GM23338 (cell line): ENCODE data around the gene GDPD5. TPM values are rescaled to one million over a fixed set of nuclear protein-coding genes. Genes with fewer than 3 reads are reported as not detected.

Experiments used
- ATAC-seq: fragments of 200-7000 bp; cut with Tn5 transposase; 3 replicates; pipeline ENCODE4 v1.9.1; 2020
- DNase-seq: peaks from one replicate; pipeline ENCODE4 v3.0.0-alpha.2; 2015; ENCODE audit warnings: low spot score
- H2AFZ ChIP-seq: fragments of 200-600 bp; sonication (generic); 2 replicates; pipeline ENCODE4 v1.8.0; 2016; ENCODE audit warnings: antibody characterized with exemption, mild to moderate bottlenecking, moderate library complexity
- H3F3A ChIP-seq: fragments of 200-600 bp; sonication (generic); replicated peaks from 2 replicates; pipeline ENCODE4 v1.8.0; 2017; ENCODE audit warnings: antibody characterized with exemption, mixed run types, low read depth
- H3K27ac ChIP-seq: fragments of 200-600 bp; sonication (generic); 2 replicates; pipeline ENCODE4 v1.6.1; 2016; ENCODE audit warnings: low read depth
- H3K27me3 ChIP-seq: fragments of 200-600 bp; sonication (generic); 2 replicates; pipeline ENCODE4 v1.8.0; 2016; ENCODE audit warnings: mild to moderate bottlenecking, mixed run types, moderate library complexity; ENCODE audit not compliant: insufficient read depth
- H3K36me3 ChIP-seq: fragments of 200-600 bp; sonication (generic); 2 replicates; pipeline ENCODE4 v1.8.0; 2016; ENCODE audit warnings: mild to moderate bottlenecking; ENCODE audit not compliant: insufficient read depth
- H3K4me1 ChIP-seq: fragments of 200-600 bp; sonication (generic); 2 replicates; pipeline ENCODE4 v1.8.0; 2016; ENCODE audit warnings: mild to moderate bottlenecking, moderate library complexity; ENCODE audit not compliant: insufficient read depth
- H3K4me2 ChIP-seq: fragments of 200-600 bp; sonication (generic); 2 replicates; pipeline ENCODE4 v1.7.1; 2017; ENCODE audit warnings: mixed run types
- H3K4me3 ChIP-seq: fragments of 200-600 bp; sonication (generic); 2 replicates; pipeline ENCODE4 v1.6.1; 2016; ENCODE audit warnings: mixed run types
- H3K79me2 ChIP-seq: fragments of 200-600 bp; sonication (generic); replicated peaks from 2 replicates; pipeline ENCODE4 v1.8.0; 2017; ENCODE audit warnings: mild to moderate bottlenecking; ENCODE audit not compliant: insufficient read depth
- H3K9me2 ChIP-seq: fragments of 200-600 bp; sonication (generic); 2 replicates; pipeline ENCODE4 v1.8.0; 2017; ENCODE audit not compliant: insufficient read depth
- H4K20me1 ChIP-seq: fragments of 200-600 bp; sonication (generic); replicated peaks from 2 replicates; pipeline ENCODE4 v1.8.0; 2017; ENCODE audit warnings: mild to moderate bottlenecking; ENCODE audit not compliant: insufficient read depth
- H3K27ac Mint-ChIP-seq: 2 replicates; pipeline ENCODE4 v1.8.0; 2020; ENCODE audit warnings: inconsistent platforms, mild to moderate bottlenecking, moderate library complexity, mixed read lengths
- H3K27me3 Mint-ChIP-seq: 3 replicates; pipeline ENCODE4 v1.8.0; 2022; ENCODE audit warnings: low read depth, mild to moderate bottlenecking, moderate library complexity, mixed read lengths, inconsistent platforms; ENCODE audit not compliant: insufficient read depth, poor library complexity
- H3K36me3 Mint-ChIP-seq: 3 replicates; pipeline ENCODE4 v1.8.0; 2021; ENCODE audit warnings: low read depth, mild to moderate bottlenecking, inconsistent platforms, moderate library complexity, mixed read lengths
- H3K4me1 Mint-ChIP-seq: 3 replicates; pipeline ENCODE4 v1.8.0; 2020; ENCODE audit warnings: mild to moderate bottlenecking, inconsistent platforms, mixed read lengths
- H3K4me3 Mint-ChIP-seq: 3 replicates; pipeline ENCODE4 v1.8.0; 2021; ENCODE audit warnings: moderate library complexity, mild to moderate bottlenecking, inconsistent platforms, mixed read lengths
- H3K9me3 Mint-ChIP-seq: 3 replicates; pipeline ENCODE4 v1.8.0; 2020; ENCODE audit warnings: moderate library complexity, mild to moderate bottlenecking, inconsistent platforms, mixed read lengths
- EZH2 ChIP-seq: fragments of 200-600 bp; sonication (generic); IDR thresholded peaks from one replicate; pipeline ENCODE4 v1.8.0; 2017; ENCODE audit warnings: antibody characterized with exemption, mild to moderate bottlenecking, low read depth; ENCODE audit not compliant: unreplicated experiment
- JUNB ChIP-seq: IDR thresholded peaks from one replicate; pipeline ENCODE4 v1.6.1; 2016; ENCODE audit warnings: antibody characterized with exemption; ENCODE audit not compliant: unreplicated experiment
- POLR2AphosphoS5 ChIP-seq: IDR thresholded peaks from 2 replicates; pipeline ENCODE4 v1.6.1; 2016; ENCODE audit warnings: antibody characterized with exemption, low read depth
- STAT1 ChIP-seq: IDR thresholded peaks from one replicate; pipeline ENCODE4 v1.6.1; 2016; ENCODE audit warnings: antibody characterized with exemption; ENCODE audit not compliant: unreplicated experiment
- ZNF114 ChIP-seq: fragments of 250-450 bp; sonication (Bioruptor Pico); IDR thresholded peaks from 2 replicates; pipeline ENCODE4 v1.5.0; 2020; ENCODE audit warnings: mild to moderate bottlenecking, moderate library complexity
- ZNF331 ChIP-seq: fragments of 250-450 bp; sonication (Bioruptor Pico); IDR thresholded peaks from 2 replicates; pipeline ENCODE4 v1.5.0; 2020; ENCODE audit warnings: low read depth, mild to moderate bottlenecking, moderate library complexity
- polyA plus RNA-seq: library from polyadenylated mRNA; unstranded; fragments of >200 nt; fragmentation: Nextera tagmentation; extraction: Ambion mirVana; gene quantifications from 2 replicates; pipeline ENCODE4 v1.2.1, GENCODE V29; 2016
- total RNA-seq: library from RNA; depleted of rRNA; stranded (reverse); fragments of >200 nt; shearing (Covaris generic); gene quantifications from 2 replicates; pipeline ENCODE4 v1.2.3, GENCODE V29; 2014
- TF ChIP-seq, protein P1 (sequence below): fragments of 250-450 bp; sonication (Bioruptor Pico); IDR thresholded peaks from 2 replicates; pipeline ENCODE4 v1.5.0; 2020; ENCODE audit warnings: mild to moderate bottlenecking, moderate library complexity

Gene GDPD5
- total and polyA plus RNA-seq, 2 experiments from 2014 or later: 1.6 to 4.9 TPM

DNA sequence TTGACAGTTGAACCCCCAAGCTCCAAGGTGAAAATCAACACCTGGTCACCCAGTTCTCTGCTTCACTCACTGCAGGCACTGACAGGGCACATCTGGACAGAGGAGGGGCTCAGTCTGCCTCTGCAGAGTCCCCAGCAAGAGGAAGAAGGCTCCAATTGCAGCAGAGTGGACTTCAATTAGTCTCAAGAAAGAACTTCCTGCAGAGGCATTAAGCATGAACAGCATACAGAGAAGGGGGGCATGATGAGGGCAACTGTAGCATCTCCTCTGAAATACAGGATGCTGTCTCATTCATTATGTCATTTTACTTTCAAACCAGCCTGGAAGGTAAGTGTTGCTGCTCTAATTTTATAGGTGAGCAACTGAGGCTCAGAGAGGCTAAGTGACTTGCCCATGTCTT is 11.1 kb downstream of the GDPD5 start (continued):
- TF ChIP-seq, protein P1, sequence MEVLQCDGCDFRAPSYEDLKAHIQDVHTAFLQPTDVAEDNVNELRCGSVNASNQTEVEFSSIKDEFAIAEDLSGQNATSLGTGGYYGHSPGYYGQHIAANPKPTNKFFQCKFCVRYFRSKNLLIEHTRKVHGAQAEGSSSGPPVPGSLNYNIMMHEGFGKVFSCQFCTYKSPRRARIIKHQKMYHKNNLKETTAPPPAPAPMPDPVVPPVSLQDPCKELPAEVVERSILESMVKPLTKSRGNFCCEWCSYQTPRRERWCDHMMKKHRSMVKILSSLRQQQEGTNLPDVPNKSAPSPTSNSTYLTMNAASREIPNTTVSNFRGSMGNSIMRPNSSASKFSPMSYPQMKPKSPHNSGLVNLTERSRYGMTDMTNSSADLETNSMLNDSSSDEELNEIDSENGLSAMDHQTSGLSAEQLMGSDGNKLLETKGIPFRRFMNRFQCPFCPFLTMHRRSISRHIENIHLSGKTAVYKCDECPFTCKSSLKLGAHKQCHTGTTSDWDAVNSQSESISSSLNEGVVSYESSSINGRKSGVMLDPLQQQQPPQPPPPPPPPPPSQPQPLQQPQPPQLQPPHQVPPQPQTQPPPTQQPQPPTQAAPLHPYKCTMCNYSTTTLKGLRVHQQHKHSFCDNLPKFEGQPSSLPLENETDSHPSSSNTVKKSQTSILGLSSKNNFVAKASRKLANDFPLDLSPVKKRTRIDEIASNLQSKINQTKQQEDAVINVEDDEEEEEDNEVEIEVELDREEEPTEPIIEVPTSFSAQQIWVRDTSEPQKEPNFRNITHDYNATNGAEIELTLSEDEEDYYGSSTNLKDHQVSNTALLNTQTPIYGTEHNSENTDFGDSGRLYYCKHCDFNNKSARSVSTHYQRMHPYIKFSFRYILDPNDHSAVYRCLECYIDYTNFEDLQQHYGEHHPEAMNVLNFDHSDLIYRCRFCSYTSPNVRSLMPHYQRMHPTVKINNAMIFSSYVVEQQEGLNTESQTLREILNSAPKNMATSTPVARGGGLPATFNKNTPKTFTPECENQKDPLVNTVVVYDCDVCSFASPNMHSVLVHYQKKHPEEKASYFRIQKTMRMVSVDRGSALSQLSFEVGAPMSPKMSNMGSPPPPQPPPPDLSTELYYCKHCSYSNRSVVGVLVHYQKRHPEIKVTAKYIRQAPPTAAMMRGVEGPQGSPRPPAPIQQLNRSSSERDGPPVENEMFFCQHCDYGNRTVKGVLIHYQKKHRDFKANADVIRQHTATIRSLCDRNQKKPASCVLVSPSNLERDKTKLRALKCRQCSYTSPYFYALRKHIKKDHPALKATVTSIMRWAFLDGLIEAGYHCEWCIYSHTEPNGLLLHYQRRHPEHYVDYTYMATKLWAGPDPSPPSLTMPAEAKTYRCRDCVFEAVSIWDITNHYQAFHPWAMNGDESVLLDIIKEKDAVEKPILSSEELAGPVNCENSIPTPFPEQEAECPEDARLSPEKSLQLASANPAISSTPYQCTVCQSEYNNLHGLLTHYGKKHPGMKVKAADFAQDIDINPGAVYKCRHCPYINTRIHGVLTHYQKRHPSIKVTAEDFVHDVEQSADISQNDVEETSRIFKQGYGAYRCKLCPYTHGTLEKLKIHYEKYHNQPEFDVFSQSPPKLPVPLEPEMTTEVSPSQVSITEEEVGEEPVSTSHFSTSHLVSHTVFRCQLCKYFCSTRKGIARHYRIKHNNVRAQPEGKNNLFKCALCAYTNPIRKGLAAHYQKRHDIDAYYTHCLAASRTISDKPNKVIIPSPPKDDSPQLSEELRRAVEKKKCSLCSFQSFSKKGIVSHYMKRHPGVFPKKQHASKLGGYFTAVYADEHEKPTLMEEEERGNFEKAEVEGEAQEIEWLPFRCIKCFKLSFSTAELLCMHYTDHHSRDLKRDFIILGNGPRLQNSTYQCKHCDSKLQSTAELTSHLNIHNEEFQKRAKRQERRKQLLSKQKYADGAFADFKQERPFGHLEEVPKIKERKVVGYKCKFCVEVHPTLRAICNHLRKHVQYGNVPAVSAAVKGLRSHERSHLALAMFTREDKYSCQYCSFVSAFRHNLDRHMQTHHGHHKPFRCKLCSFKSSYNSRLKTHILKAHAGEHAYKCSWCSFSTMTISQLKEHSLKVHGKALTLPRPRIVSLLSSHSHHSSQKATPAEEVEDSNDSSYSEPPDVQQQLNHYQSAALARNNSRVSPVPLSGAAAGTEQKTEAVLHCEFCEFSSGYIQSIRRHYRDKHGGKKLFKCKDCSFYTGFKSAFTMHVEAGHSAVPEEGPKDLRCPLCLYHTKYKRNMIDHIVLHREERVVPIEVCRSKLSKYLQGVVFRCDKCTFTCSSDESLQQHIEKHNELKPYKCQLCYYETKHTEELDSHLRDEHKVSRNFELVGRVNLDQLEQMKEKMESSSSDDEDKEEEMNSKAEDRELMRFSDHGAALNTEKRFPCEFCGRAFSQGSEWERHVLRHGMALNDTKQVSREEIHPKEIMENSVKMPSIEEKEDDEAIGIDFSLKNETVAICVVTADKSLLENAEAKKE: no peak
- no peak for TF ChIP-seq JUNB
- no peak for TF ChIP-seq ZNF331 (CRISPR knock-in tag)

DNA sequence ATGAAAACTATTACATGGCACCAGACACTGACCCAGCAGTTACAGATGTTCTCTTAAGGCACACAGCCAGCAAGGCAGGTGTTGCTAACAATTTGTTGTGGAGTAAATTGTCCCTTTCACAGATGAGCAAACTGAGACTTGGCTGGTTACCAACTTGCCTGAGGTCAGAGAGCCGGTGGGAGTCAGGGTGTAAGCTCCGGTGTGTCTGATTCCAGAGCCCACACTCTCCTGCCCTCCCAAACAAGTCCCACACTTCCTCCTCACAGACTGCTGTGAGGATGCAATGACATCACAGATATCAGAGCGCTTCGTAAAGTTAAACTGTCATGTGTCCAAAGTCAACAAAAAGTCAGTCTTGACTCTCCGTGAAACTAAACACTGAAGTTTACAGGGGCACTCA is 12.5 kb downstream of the GDPD5 start:
- Mint-ChIP-seq H3K4me3 (no peak overlapping the region), H3K27me3 (peaks cover 8% of the 10 kb centered on the region), H3K36me3 (no peaks in the 10 kb centered on the region), H3K9me3 (no peaks in the 10 kb centered on the region), H3K27ac (no peak overlapping the region), H3K4me1 (peaks cover 12% of the 10 kb centered on the region; the same call in 2 of the 3 replicates)
- H3K4me2 ChIP-seq: no peak overlapping the region
- H3K4me3 ChIP-seq: no peak overlapping the region
- no peaks in the 10 kb centered on the region for H4K20me1 ChIP-seq
- no peaks in the 10 kb centered on the region for H3K36me3 ChIP-seq
- no peaks in the 10 kb centered on the region for H3K4me1 ChIP-seq
- ATAC-seq (no peak), DNase-seq (no peak)
- TF ChIP-seq JUNB: no peak
- no peak for TF ChIP-seq ZNF331 (CRISPR knock-in tag)
- no peak for TF ChIP-seq STAT1
- no peak for TF ChIP-seq EZH2
- TF ChIP-seq ZNF114 (CRISPR knock-in tag): no peak
- TF ChIP-seq POLR2AphosphoS5: no peak
- no peak overlapping the region for H2AFZ ChIP-seq
- H3F3A ChIP-seq: no peaks in the 10 kb centered on the region
- no peaks in the 10 kb centered on the region for H3K9me2 ChIP-seq
- H3K79me2 ChIP-seq: no peaks in the 10 kb centered on the region
- H3K27me3 ChIP-seq: no peaks in the 10 kb centered on the region
- no peak overlapping the region for H3K27ac ChIP-seq
